GM19351 (cell line): ENCODE results near the gene CLIC5.

Experiments used
- ATAC-seq: cut with Tn5 transposase; IDR thresholded peaks from one replicate; pipeline ENCODE4 v1.9.1; 2021; ENCODE audit warnings: mild to moderate bottlenecking, moderate library complexity; ENCODE audit not compliant: unreplicated experiment

Gene CLIC5

GRCh38 chr6:45966340-45966739, 49.3 kb downstream of the CLIC5 start:
- ATAC-seq, result no peak

- ATAC-seq, result no peak
Observed at GRCh38 chr6:45965792-45966191, 49.9 kb downstream of the CLIC5 start.

DNA sequence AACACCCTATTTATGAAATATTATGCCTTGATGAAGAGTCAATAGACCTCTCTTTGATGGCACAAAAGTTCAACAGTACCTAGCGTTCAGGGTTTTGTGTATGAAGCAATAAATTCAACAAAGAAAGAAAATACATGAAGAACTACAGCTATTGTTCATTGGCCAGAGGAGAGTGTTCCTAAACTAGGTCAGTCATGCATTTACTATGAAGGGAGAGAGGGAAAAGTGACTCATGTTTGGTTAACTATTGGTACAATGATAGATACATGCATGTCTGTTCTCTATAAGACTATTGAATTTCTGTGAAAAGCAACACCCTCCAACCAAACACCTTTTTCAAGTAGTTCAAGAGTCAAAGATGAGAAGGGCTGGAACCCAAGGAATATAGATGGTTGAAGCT, 50.7 kb downstream of the CLIC5 start:
- ATAC-seq, result no peak

DNA sequence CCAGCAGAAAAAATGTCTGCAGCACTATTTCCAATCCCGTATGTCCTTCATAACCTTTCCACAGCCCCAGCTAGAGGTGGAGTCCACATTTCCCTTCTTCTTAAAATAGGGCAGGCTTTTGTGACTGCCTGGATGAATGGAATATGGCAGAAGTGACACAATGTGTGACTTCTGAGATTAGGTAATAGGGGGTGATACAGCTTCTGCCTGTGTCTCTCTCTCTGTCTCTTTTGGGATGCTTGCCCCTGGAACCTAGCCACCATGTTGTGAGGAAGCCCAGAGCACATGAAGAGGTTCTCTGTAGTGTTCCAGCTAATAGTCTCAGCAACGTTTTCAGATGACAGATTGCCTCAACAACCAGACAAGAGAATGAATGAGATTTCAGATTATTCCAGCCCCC, 51.4 kb downstream of the CLIC5 start:
- no peak for ATAC-seq

GRCh38 chr6:45963896-45964295, 51.8 kb downstream of the CLIC5 start:
- ATAC-seq, result no peak

DNA sequence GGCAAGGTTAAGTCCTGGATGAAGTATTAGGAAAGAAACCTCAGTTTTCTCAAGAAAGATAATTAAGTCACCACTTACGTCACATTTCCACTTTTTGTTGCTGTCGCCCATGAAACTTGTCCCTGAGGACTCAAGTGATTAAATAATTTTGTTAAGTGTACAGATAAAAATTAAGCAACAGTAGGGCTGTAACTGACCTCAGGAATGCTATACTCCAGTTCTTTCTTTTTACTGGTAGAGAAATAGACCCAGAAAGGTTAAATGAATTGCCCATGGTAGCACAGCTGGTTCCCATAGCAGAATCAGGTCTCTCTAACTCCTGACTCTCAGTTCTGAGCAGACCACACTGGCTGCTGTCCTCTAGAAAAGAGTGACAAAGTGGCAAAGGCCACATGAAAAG, 54.5 kb downstream of the CLIC5 start:
- ATAC-seq, result no peak

- no peak for ATAC-seq
Observed at GRCh38 chr6:45959534-45960145, 56.0 kb downstream of the CLIC5 start.

DNA sequence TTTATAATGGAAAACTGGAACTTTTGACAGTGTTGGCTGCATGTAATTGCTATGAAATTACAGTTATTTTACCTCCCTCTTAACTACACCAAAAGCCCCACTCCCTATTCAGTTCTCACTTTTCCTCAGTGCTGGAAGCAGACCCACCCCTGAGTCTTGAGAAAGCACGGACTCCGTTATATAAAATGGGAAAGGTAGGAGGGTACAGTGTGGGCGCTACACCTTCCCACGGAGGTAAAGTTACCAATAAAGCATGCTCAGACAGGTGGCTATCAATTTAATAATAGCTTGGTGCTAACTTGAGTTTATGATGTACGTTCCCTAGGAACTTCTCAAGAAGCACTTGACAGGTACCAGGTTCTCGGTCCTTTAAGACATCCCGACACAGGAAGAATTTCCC, 59.0 kb downstream of the CLIC5 start:
- ATAC-seq, result no peak

- ATAC-seq, result no peak
Observed at GRCh38 chr6:45956176-45956575, 59.5 kb downstream of the CLIC5 start.

GRCh38 chr6:45955597-45955996, 60.1 kb downstream of the CLIC5 start:
- ATAC-seq, result no peak

DNA sequence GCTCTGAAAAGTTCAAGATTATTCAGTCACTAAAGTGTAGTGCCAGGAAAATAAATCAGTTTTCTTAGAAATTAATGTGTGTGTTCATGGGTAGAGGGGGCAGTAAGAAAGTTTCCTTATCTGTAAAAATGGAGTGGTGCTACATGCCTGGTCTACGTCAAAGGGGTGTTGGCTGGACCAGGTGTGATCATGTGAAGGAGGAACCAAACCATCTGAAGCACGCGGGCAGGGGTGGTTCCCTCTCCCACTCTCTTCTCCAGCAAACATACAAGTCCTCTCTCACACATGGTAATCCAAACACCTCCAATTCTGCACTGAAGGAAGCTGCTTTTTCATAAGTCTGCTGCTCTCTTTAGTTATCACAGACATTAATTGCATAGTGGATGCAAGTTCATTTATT, 63.1 kb downstream of the CLIC5 start:
- no peak for ATAC-seq

GRCh38 chr6:45952168-45952529, 63.5 kb downstream of the CLIC5 start:
- ATAC-seq, result no peak

DNA sequence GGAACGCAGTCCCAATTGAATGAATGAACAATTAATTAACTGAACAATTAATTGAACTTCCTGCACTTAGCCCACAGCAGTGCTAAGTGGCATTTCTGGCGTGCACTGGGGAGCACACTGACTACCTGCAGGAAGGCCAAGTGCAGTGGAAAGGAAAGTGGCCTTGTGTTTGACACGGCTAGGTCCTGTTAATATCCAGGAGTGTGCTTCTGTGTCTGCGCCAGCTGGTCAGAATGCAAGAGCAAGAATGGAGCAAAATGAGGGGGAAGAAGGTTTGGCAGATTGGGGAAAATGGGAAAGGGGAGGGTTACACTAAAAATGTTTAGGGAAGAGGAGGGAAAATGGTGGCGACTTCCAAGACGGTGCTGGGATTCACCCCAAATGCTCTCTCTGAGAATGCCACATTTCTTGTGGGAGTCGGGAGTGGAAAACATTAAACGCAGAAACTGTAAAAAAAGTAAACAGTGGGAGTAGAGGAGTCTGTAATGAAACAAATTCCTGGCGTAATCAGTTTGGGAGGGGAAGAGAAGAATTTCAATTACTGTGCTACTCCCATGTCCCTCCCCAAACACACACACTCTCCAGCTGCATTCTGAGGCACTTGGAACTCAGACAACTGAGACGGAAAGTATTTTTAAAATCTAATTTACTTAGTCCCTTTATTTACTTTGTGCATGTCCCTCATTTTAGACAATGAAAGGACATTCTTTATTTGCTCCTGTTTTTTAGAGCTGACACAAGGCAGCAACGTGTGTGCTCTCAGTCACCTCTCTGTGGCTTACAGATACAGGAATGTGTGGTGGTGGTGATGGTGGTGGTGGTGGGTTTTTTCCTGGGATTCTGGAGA, 64.1 kb downstream of the CLIC5 start:
- ATAC-seq, result no peak

- no peak for ATAC-seq
Observed at GRCh38 chr6:45949256-45949655, 66.4 kb downstream of the CLIC5 start.

DNA sequence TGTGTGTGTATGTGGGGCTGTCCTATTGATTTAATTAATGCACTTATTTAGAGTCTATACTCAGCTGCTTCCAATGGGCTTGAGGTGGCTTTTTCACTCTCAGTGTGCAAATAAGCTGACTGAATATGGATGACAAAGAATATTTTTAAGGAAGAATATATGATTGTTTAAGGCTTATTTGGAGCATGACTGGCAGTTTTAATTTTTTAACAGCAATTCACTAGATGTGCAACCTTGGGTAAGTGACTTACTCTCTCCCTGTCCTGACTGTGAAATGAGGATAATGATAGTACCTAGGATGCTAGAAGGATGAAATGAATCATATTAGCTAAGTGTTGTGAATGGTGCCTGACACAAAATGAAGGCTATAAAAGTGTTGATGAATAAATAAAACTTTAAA, 67.9 kb downstream of the CLIC5 start:
- ATAC-seq, result no peak

DNA sequence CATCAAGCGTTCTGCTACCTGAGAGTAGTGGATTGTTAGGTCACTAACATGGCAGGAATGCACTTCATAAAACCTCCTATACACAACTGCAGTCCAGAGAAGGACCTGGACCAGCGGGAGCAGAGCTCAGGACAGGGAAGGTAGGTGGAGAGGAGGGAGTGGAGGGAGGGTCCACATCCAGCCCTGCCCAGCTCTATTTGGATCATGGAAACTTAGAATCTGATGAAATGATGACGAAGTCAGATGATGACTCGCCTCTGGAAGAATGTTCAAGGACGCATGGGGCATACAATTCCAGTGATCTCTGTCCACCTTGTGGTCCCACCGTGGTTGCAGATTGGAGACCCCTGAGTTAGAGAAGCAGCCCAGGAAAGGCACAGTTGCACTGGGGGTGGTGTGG, 68.8 kb downstream of the CLIC5 start:
- ATAC-seq, result no peak

- no peak for ATAC-seq
Observed at GRCh38 chr6:45946352-45946751, 69.3 kb downstream of the CLIC5 start.

DNA sequence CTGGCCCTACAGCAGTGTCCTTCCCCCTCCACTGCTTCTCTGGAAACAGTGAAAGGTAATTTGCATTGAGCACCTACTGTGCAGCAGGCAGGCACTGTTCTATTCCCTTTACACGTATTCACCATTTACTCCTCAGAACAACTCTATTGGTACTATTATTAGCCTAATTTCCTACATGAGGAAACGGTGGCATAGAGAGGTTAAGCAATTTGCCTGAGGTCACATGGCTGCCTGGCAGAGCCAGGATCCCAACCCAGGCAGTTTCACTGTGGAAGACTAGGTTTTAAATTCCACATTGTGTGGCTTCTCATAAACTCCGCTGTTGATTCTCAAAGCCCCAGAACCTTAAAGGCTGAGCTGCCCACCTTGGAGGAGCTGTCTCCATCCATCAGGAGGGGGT, 72.7 kb downstream of the CLIC5 start:
- no peak for ATAC-seq

- ATAC-seq, result no peak
Observed at GRCh38 chr6:45933855-45934254, 81.8 kb downstream of the CLIC5 start.

DNA sequence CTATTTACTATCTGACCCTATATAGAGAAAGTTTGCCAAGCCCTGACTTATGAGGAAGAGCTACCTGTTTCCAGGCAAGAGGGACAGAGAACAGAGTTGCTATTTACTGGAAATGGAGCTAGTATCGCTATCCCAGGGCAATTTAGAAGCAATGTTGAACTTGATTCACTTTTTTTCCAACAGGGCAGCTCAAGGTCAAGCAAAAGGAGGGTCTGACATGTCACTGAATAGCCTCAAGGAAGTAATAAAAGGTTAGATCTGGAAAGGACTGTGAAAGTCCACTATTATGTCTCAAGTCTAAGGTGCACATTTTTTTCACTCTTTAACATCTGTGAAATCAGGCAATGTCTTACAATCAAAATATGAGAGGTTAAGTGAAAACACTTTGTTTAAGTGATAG, 84.4 kb downstream of the CLIC5 start:
- no peak for ATAC-seq

DNA sequence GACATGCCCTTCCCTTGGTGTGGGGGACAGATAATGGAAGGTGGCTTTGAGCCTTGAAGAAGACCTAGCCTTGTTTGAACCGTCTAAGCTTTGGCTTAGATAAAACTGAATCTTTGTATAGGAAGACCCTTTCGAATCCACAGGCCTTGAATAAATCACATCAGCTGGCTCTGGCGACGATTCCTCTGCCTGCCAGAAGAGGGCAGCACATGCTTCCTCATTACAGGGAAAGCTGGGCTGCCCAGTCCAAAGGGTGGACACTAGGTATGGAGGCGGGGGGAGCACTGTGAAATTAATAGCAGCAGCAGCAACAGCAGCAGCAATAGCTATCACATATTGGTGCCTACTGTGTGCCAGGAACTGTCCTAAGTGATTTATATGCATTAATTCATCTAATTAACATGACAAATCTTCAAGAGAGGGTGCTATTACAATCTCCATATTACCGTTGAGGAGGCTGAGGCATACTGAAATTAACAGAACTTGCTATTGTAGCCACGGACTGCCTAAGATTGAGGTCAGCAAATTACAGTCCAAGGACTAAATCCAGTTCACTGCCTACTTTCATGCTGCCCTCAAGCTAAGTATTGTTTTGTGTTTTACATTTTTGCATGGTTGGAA, 85.1 kb downstream of the CLIC5 start:
- ATAC-seq, result no peak
